ENCODE results near the gene BTN1A1. TPM values are rescaled to one million over a fixed set of nuclear protein-coding genes. Genes with fewer than 3 reads are reported as not detected.

Gene BTN1A1
- total and polyA plus RNA-seq, 8 donors, result not detected

DNA sequence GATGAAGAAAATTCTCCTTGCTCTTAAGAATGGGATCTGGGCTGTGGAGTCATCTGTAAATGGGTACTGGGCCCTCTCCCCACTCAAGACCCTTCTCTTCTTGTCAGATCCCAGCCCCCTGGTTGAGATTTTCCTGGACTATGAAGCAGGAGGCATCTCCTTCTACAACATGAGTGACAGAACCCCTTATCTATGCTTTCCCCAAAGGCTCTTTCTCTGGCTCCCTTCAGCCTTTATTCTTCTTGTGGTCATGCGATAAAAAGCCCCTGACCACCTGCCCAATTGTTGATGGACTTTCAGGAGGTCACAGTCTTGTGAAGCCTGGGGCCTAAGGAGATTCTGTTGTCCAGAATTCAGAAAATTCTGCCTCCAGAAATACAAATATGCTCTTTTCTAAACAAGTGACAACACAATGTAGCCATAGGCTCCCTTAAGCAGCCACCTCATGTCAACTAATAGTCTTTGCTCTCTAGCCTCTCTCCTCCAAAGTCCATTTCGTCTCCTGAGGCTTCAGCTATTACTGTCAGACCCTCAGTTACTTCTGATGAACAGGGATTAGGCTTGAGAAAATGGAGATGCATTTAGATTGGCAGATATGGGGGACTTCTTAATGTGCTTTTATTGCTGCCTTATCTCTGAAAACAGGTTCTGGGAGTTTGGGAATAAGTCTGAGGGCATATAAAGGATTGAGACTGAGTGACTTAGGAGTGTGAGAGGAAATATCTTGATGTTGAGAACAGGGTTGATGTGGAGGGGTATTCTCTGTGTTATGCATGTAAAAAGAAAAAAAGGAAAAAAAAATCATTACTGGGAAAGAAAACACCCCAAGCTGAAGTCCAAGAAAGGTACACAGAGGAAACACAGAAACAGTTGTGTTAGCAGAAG, 21.8 kb upstream of the BTN1A1 start:
- TF ChIP-seq POLR2AphosphoS5 (IDR thresholded peaks at IDR 0.05) (no peak), POLR2A (IDR thresholded peaks at IDR 0.05) (no peak), EP300 (IDR thresholded peaks at IDR 0.05) (no peak)
- WGBS, 5 donors, result 89 to 95% (median 94%) methylated on average over 2 of the region's 2 CpGs
- H3K4me3 ChIP-seq, result no peak overlapping the region
- H3K27ac ChIP-seq, result peak overlapping the region in 1 of 5 donors; percentile 23
- no peaks in the 10 kb centered on the region for H3K27me3 ChIP-seq
- no peaks in the 10 kb centered on the region for H3K9me3 ChIP-seq
- peaks cover 6 to 28% (median 17%) of the 10 kb centered on the region in 4 donors for H3K4me1 ChIP-seq
- DNase-seq, result no peak
- intact Hi-C loops (cut with DNase I; ENCODE audit: low total_unique reads), result no loop called here
- H3K36me3 ChIP-seq, result no peaks in the 10 kb centered on the region

DNA sequence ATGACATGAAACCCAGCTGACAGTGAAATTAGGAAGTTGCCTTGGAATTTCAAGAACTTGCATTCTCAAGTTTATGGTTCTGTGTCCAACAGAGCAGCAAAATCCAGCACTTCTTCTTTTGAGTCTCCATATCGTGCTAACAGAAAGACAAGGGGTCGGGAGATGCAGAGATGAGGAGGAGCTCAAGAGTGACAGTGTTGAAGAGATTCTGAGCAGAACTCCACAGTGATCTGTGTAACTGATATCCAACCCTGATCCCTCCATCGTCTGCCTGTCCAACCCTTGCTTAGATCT, 21.2 kb upstream of the BTN1A1 start:
- Histone ChIP-seq H3K27me3 (no peaks in the 10 kb centered on the region), H3K4me3 (no peak overlapping the region), H3K36me3 (no peaks in the 10 kb centered on the region), H3K27ac (peak overlapping the region in 1 of 5 donors; percentile 21), H3K4me1 (peaks cover 6 to 27% (median 16%) of the 10 kb centered on the region in 4 donors), H3K9me3 (no peaks in the 10 kb centered on the region)
- intact Hi-C loops (cut with DNase I; ENCODE audit: low total_unique reads), result no loop called here
- TF ChIP-seq, protein P1, sequence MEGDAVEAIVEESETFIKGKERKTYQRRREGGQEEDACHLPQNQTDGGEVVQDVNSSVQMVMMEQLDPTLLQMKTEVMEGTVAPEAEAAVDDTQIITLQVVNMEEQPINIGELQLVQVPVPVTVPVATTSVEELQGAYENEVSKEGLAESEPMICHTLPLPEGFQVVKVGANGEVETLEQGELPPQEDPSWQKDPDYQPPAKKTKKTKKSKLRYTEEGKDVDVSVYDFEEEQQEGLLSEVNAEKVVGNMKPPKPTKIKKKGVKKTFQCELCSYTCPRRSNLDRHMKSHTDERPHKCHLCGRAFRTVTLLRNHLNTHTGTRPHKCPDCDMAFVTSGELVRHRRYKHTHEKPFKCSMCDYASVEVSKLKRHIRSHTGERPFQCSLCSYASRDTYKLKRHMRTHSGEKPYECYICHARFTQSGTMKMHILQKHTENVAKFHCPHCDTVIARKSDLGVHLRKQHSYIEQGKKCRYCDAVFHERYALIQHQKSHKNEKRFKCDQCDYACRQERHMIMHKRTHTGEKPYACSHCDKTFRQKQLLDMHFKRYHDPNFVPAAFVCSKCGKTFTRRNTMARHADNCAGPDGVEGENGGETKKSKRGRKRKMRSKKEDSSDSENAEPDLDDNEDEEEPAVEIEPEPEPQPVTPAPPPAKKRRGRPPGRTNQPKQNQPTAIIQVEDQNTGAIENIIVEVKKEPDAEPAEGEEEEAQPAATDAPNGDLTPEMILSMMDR (IDR thresholded peaks at IDR 0.05), result no peak
- no peak for TF ChIP-seq EP300 (IDR thresholded peaks at IDR 0.05)
- no peak for TF ChIP-seq POLR2A (IDR thresholded peaks at IDR 0.05)
- no peak for TF ChIP-seq POLR2AphosphoS5 (IDR thresholded peaks at IDR 0.05)
- WGBS, 5 donors, result 66 to 76% (median 76%) methylated on average over 3 of the region's 3 CpGs
- DNase-seq, result no peak

DNA sequence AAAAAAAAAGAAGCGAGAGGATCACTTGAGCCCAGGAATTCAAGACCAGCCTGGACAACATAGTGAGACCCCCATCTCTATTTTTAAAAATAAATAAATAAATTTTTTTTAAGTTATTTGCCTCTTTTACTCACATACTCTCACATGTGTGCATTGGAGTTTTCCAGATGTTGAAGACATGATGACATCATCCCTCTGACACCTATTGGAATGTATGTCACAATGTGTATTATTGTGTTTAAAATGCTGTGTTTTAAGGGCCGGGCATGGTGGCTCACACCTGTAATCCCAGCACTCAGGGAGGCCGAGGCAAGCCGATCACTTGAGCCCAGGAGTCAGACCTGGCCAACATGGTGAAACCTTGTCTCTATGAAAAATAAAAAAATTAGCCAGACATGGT, 17.8 kb upstream of the BTN1A1 start:
- intact Hi-C loops (cut with DNase I; ENCODE audit: low total_unique reads), result no loop called here
- Histone ChIP-seq H3K4me3 (no peak overlapping the region), H3K27me3 (no peaks in the 10 kb centered on the region), H3K4me1 (no peaks in the 10 kb centered on the region), H3K27ac (no peak overlapping the region), H3K36me3 (no peaks in the 10 kb centered on the region), H3K9me3 (peaks cover 0 to under 1% (median 0%) of the 10 kb centered on the region in 4 donors)
- no peak for DNase-seq
- TF ChIP-seq, protein P1 (IDR thresholded peaks at IDR 0.05), result no peak
- TF ChIP-seq POLR2A (IDR thresholded peaks at IDR 0.05) (no peak), POLR2AphosphoS5 (IDR thresholded peaks at IDR 0.05) (no peak), EP300 (IDR thresholded peaks at IDR 0.05) (no peak)
- 92 to 99% (median 97%) methylated on average over 4 of the region's 4 CpGs for WGBS, 5 donors

DNA sequence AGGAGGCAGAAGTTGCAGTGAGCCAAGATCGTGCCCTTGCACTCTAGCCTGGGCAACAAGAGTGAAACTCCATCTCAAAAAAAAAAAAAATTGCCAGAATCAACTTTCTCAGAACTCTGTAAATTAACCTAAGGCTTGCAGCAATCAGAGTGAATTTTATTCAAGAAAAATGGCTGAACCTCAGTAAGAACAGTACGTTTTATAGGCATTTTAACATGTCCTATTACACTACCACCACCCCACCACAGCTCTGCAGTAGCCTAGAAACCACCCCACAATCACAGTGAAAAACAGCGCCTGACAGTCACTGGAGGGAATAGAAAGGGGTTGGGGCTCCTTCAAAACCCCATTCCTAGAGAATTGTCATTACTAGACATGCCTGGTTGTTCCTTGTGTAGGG, 16.4 kb upstream of the BTN1A1 start:
- intact Hi-C loops (cut with DNase I; ENCODE audit: low total_unique reads), result no loop called here
- Histone ChIP-seq H3K27ac (no peak overlapping the region), H3K4me1 (no peaks in the 10 kb centered on the region), H3K36me3 (no peaks in the 10 kb centered on the region), H3K9me3 (peaks cover 0 to 8% (median 2%) of the 10 kb centered on the region in 4 donors), H3K4me3 (no peak overlapping the region), H3K27me3 (no peaks in the 10 kb centered on the region)
- DNase-seq, result no peak
- TF ChIP-seq POLR2AphosphoS5 (IDR thresholded peaks at IDR 0.05) (no peak), POLR2A (IDR thresholded peaks at IDR 0.05) (no peak), EP300 (IDR thresholded peaks at IDR 0.05) (no peak)
- TF ChIP-seq, protein P1 (IDR thresholded peaks at IDR 0.05), result no peak
- WGBS, 5 donors, result 87 to 96% (median 92%) methylated on average over 3 of the region's 3 CpGs

DNA sequence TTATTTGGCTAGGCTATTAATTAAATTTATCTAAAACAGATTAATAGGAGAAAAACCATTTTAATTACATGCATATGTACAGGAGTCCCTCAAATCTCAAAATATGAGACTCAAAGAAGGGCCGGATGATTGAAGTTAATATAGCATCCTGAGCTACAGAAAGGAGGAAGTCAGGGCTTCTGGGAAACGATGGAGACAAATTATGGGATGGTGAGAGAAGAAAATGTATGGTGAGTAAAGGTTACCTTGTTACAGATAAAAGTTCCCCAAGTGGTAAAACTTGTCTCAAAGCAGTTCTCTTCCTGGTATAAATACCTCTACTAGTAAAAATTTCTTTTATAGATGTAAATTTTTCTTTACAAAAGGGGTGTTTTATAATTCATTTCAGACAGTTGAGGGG, 15.9 kb upstream of the BTN1A1 start:
- Histone ChIP-seq H3K36me3 (no peaks in the 10 kb centered on the region), H3K9me3 (peaks cover 0 to 8% (median 2%) of the 10 kb centered on the region in 4 donors), H3K27ac (no peak overlapping the region), H3K4me3 (no peak overlapping the region), H3K27me3 (no peaks in the 10 kb centered on the region), H3K4me1 (no peaks in the 10 kb centered on the region)
- DNase-seq, result no peak
- TF ChIP-seq, protein P1 (IDR thresholded peaks at IDR 0.05), result no peak
- TF ChIP-seq POLR2AphosphoS5 (IDR thresholded peaks at IDR 0.05), result no peak
- TF ChIP-seq POLR2A (IDR thresholded peaks at IDR 0.05), result no peak
- no peak for TF ChIP-seq EP300 (IDR thresholded peaks at IDR 0.05)
- 58 to 66% (median 62%) methylated on average over 2 of the region's 2 CpGs for WGBS, 5 donors
- intact Hi-C loops (cut with DNase I; ENCODE audit: low total_unique reads), result no loop called here
